ENCODE data around the gene PRPF31. TPM values are rescaled to one million over a fixed set of nuclear protein-coding genes. Genes with fewer than 3 reads are reported as not detected.

The PRPF31 gene
- total RNA-seq, 4 donors from 2014 or later, result 17.9 to 97.3 (median 52.6) TPM

DNA sequence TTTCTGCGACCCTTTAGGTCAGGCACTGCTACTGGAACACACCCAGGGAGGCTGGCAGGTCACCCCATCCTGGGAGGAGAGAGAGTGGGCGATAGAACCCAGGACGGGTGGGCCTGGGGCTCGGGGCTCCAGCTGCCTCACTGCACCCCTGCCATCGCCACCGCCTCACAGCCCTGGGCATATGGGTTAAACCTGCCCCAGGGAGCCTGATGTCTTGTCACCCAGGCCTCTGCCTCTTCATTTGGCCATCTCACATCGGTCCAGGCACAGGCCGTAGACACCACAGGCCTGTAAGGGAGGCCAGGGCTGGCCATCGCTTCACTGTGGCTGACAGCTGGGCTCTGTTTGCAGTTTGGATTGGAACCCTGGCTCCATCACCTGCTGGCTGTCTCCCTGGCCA is 10.2 kb downstream of the PRPF31 start:
- DNase-seq, result no peak
- no peaks in the 10 kb centered on the region for H3K36me3 ChIP-seq
- intact Hi-C loops (cut with DNase I; ENCODE audit: low total_unique reads), result no loop called here
- no peaks in the 10 kb centered on the region for H3K27me3 ChIP-seq
- H3K27ac ChIP-seq, result no peak overlapping the region
- TF ChIP-seq POLR2A (IDR thresholded peaks at IDR 0.05), result no peak
- TF ChIP-seq, protein P1, sequence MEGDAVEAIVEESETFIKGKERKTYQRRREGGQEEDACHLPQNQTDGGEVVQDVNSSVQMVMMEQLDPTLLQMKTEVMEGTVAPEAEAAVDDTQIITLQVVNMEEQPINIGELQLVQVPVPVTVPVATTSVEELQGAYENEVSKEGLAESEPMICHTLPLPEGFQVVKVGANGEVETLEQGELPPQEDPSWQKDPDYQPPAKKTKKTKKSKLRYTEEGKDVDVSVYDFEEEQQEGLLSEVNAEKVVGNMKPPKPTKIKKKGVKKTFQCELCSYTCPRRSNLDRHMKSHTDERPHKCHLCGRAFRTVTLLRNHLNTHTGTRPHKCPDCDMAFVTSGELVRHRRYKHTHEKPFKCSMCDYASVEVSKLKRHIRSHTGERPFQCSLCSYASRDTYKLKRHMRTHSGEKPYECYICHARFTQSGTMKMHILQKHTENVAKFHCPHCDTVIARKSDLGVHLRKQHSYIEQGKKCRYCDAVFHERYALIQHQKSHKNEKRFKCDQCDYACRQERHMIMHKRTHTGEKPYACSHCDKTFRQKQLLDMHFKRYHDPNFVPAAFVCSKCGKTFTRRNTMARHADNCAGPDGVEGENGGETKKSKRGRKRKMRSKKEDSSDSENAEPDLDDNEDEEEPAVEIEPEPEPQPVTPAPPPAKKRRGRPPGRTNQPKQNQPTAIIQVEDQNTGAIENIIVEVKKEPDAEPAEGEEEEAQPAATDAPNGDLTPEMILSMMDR (IDR thresholded peaks at IDR 0.05), result no peak
- no peaks in the 10 kb centered on the region for H3K4me1 ChIP-seq
- no peak overlapping the region for H3K4me3 ChIP-seq
- no peaks in the 10 kb centered on the region for H3K9me3 ChIP-seq

GRCh38 chr19:54127688-54128440 is 12.3 kb downstream of the PRPF31 start:
- TF ChIP-seq POLR2A (IDR thresholded peaks at IDR 0.05), result no peak
- TF ChIP-seq, protein P1 (IDR thresholded peaks at IDR 0.05), result no peak
- DNase-seq, result no peak
- Histone ChIP-seq H3K27me3 (no peaks in the 10 kb centered on the region), H3K9me3 (no peaks in the 10 kb centered on the region), H3K4me3 (no peak overlapping the region), H3K27ac (no peak overlapping the region), H3K36me3 (no peaks in the 10 kb centered on the region), H3K4me1 (no peaks in the 10 kb centered on the region)
- intact Hi-C loops (cut with DNase I; ENCODE audit: low total_unique reads), result no loop called here

DNA sequence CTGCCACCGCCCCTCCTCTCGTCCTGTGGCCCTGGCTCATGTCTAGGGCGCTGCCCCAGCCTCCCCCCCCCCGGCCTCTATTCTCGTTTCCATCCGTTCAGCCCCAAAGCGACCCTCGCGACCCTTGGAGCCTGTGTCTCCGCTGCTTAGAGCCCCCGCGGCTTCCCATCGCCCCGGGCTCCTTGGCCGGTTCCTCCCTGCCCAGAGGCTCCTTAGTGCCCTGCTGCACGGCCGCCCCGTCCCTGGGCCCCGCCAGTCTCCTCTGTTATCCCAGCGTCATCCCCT is 12.8 kb downstream of the PRPF31 start:
- no peaks in the 10 kb centered on the region for H3K36me3 ChIP-seq
- H3K9me3 ChIP-seq, result no peaks in the 10 kb centered on the region
- no peak for TF ChIP-seq POLR2A (IDR thresholded peaks at IDR 0.05)
- TF ChIP-seq, protein P1 (IDR thresholded peaks at IDR 0.05), result no peak
- no peaks in the 10 kb centered on the region for H3K4me1 ChIP-seq
- no peak overlapping the region for H3K4me3 ChIP-seq
- H3K27me3 ChIP-seq, result no peaks in the 10 kb centered on the region
- no peak overlapping the region for H3K27ac ChIP-seq
- DNase-seq, result no peak
- intact Hi-C loops (cut with DNase I; ENCODE audit: low total_unique reads), result no loop called here

DNA sequence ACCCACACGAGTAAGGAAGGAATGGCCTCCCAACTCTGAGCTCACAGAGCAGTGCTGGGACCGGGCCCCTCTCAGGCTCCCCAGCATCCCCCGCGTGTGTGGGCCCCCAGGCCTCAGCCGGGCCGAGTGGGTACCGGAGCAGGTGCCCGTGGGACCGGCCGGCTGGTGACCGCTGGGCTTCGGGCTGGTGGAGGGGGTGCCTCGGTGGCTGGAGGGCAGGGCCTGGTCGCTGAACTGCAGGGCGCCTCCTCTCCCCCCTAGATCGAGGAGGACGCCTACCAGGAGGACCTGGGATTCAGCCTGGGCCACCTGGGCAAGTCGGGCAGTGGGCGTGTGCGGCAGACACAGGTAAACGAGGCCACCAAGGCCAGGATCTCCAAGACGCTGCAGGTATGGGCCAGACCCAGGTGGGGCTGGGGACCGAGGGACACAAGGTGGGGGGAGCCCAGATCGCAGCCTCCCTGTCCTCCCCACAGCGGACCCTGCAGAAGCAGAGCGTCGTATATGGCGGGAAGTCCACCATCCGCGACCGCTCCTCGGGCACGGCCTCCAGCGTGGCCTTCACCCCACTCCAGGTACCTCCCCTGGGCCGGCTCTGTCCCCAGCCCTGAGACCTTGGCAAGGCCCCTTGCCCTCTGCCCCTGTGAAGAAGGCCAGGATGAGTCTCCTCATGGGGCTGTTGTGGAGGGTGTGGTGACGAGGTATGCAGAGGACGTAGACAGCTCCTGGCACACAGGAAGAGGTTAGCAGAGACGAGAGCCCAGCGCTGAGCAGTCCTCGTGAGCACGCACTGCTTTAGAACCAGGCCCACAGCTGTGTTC is 13.5 kb downstream of the PRPF31 start:
- H3K27me3 ChIP-seq, result no peaks in the 10 kb centered on the region
- no peak overlapping the region for H3K4me3 ChIP-seq
- no peak for TF ChIP-seq POLR2A (IDR thresholded peaks at IDR 0.05)
- TF ChIP-seq, protein P1 (IDR thresholded peaks at IDR 0.05), result no peak
- no peak overlapping the region for H3K27ac ChIP-seq
- intact Hi-C loops (cut with DNase I; ENCODE audit: low total_unique reads), result no loop called here
- DNase-seq, result no peak
- no peaks in the 10 kb centered on the region for H3K36me3 ChIP-seq
- H3K4me1 ChIP-seq, result no peaks in the 10 kb centered on the region
- no peaks in the 10 kb centered on the region for H3K9me3 ChIP-seq

DNA sequence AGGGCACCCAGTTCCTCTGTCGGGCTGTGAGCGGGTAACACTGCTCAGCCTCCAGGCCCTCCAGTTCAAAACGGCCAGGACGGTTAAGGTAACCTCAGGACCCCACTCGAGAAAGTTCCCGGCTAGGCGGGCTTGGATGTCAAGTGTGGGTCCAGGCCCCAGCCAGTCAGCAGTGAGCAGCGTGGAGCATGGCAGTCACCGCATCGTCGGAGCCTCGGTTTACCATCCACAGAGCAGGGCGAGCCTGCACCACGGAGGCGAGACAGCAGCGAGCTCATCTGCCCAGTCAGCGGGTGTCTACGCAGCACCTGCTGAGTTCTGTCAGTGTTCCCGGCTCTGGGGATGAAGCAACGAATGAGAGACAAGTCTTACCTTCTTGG is 14.1 kb downstream of the PRPF31 start:
- intact Hi-C loops (cut with DNase I; ENCODE audit: low total_unique reads), result no loop called here
- H3K27ac ChIP-seq, result no peak overlapping the region
- H3K4me3 ChIP-seq, result no peak overlapping the region
- H3K4me1 ChIP-seq, result no peaks in the 10 kb centered on the region
- no peak for DNase-seq
- H3K36me3 ChIP-seq, result no peaks in the 10 kb centered on the region
- H3K27me3 ChIP-seq, result no peaks in the 10 kb centered on the region
- no peaks in the 10 kb centered on the region for H3K9me3 ChIP-seq
- TF ChIP-seq, protein P1 (IDR thresholded peaks at IDR 0.05), result no peak
- TF ChIP-seq POLR2A (IDR thresholded peaks at IDR 0.05), result no peak

Measured in uterus (tissue), 4 donors.